Parathyroid adenoma (tissue), 2 donors: ENCODE measurements around the gene USP46.

Source experiments
- H2AFZ ChIP-seq: fragments of 300-600 bp; sonication (generic); one replicate; pipeline ENCODE4 v1.7.0; 2017; ENCODE audit warnings: antibody characterized with exemption, mild to moderate bottlenecking
- H3K27ac ChIP-seq: fragments of 300-600 bp; sonication (generic); one replicate; pipeline ENCODE4 v1.7.0; 2017
- H3K27me3 ChIP-seq: fragments of 300-600 bp; sonication (generic); one replicate; pipeline ENCODE4 v1.7.0; 2017; ENCODE audit warnings: low read length; ENCODE audit not compliant: control insufficient read depth, insufficient read depth
- H3K36me3 ChIP-seq: fragments of 300-600 bp; sonication (generic); one replicate; pipeline ENCODE4 v1.7.0; 2017; ENCODE audit warnings: low read length; ENCODE audit not compliant: control insufficient read depth, insufficient read depth
- H3K4me1 ChIP-seq: fragments of 300-600 bp; sonication (generic); one replicate; pipeline ENCODE4 v1.7.0; 2017; ENCODE audit warnings: control low read depth
- H3K4me2 ChIP-seq: fragments of 300-600 bp; sonication (generic); one replicate; pipeline ENCODE4 v1.7.0; 2017; ENCODE audit warnings: low read length
- H3K4me3 ChIP-seq: fragments of 300-600 bp; sonication (generic); one replicate; pipeline ENCODE4 v1.7.0; 2017; ENCODE audit warnings: low read depth, low read length
- H3K79me2 ChIP-seq: fragments of 300-600 bp; sonication (generic); one replicate; pipeline ENCODE4 v1.7.0; 2017; ENCODE audit warnings: control low read depth
- H3K9ac ChIP-seq: fragments of 300-600 bp; sonication (generic); one replicate; pipeline ENCODE4 v1.7.0; 2017; ENCODE audit warnings: mild to moderate bottlenecking
- H3K9me3 ChIP-seq: fragments of 300-600 bp; sonication (generic); one replicate; pipeline ENCODE4 v1.7.0; 2017; ENCODE audit warnings: low read length; ENCODE audit not compliant: control insufficient read depth
- TF ChIP-seq, protein P1 (sequence below): fragments of 300-600 bp; sonication (generic); IDR thresholded peaks from one replicate; pipeline ENCODE4 v1.7.0; 2017; ENCODE audit warnings: antibody characterized with exemption, mild to moderate bottlenecking
- donor health status: primary hyperparathyroidism.

The USP46 gene

DNA sequence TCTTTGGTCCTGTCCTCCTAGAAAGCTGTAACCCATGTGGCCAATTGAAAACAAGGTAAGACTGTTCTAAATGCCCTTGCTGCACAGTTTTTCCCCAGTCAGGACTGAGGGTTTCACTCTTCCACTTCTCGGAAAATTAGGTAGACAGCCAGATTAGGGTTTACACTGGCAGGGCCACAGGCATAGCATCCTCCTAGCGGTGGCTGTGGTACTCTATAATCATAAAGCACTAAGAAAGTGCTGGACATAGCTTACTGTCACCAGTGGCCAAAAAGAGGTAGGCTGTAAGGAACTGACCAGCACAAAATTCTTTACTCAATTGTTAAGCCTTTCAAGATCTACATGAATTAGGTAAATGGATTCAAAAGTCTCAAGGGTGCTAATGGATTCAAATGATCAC is 11.6 kb upstream of the USP46 start:
- Histone ChIP-seq H3K36me3 (no peaks in the 10 kb centered on the region), H3K9me3 (no peaks in the 10 kb centered on the region), H3K4me3 (no peak overlapping the region), H2AFZ (no peak overlapping the region), H3K79me2 (no peaks in the 10 kb centered on the region), H3K9ac (no peak overlapping the region), H3K27ac (no peak overlapping the region), H3K27me3 (no peaks in the 10 kb centered on the region), H3K4me1 (peaks cover 3% of the 10 kb centered on the region), H3K4me2 (no peak overlapping the region)
- TF ChIP-seq, protein P1, sequence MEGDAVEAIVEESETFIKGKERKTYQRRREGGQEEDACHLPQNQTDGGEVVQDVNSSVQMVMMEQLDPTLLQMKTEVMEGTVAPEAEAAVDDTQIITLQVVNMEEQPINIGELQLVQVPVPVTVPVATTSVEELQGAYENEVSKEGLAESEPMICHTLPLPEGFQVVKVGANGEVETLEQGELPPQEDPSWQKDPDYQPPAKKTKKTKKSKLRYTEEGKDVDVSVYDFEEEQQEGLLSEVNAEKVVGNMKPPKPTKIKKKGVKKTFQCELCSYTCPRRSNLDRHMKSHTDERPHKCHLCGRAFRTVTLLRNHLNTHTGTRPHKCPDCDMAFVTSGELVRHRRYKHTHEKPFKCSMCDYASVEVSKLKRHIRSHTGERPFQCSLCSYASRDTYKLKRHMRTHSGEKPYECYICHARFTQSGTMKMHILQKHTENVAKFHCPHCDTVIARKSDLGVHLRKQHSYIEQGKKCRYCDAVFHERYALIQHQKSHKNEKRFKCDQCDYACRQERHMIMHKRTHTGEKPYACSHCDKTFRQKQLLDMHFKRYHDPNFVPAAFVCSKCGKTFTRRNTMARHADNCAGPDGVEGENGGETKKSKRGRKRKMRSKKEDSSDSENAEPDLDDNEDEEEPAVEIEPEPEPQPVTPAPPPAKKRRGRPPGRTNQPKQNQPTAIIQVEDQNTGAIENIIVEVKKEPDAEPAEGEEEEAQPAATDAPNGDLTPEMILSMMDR: no peak

DNA sequence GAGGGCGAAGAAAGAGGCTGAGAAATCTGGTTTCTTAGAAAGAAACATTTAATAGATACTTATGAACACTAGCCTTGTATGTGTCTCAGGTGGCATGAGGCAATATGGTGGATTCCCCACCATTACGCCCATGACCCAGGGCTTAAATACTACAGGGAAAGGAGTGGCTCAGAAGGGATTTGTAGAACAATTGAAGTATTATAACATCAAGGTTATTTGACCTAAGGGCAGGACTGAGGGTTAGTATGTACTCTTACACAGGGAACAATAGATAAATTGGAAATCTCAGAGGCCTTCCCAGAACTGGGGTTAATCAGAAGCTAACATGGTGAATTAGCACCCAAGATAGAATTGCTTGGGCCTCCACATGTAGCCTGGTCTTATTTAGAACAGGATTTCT is 11.0 kb upstream of the USP46 start:
- no peaks in the 10 kb centered on the region for H3K9me3 ChIP-seq
- no peak overlapping the region for H3K4me3 ChIP-seq
- no peaks in the 10 kb centered on the region for H3K79me2 ChIP-seq
- H2AFZ ChIP-seq: no peak overlapping the region
- no peak overlapping the region for H3K4me2 ChIP-seq
- TF ChIP-seq, protein P1: no peak
- no peaks in the 10 kb centered on the region for H3K36me3 ChIP-seq
- H3K4me1 ChIP-seq: no peaks in the 10 kb centered on the region
- H3K27me3 ChIP-seq: no peaks in the 10 kb centered on the region
- no peak overlapping the region for H3K27ac ChIP-seq
- no peak overlapping the region for H3K9ac ChIP-seq

DNA sequence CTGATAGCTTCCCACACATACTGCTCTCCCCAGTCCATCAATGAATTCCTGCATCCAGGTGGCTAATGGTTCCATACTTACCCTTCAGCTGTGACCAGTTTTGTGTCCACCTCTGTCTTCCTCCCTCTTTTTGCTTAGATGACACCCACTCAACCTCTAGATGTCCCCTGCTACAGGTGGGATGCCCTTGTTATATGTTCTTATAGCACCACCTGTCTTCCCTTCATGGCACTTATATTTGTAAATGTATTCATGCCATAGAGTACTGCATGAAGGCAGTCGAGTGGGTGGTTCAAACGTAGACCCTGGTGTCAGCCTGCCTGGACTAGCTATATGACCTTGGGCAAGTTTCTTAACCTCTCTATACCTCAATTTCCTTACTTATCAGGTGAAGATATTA is 6.5 kb upstream of the USP46 start:
- H3K4me3 ChIP-seq: no peak overlapping the region
- no peaks in the 10 kb centered on the region for H3K79me2 ChIP-seq
- TF ChIP-seq, protein P1: peak; percentile 16
- no peaks in the 10 kb centered on the region for H3K27me3 ChIP-seq
- H3K27ac ChIP-seq: no peak overlapping the region
- no peak overlapping the region for H3K4me2 ChIP-seq
- H2AFZ ChIP-seq: no peak overlapping the region
- no peak overlapping the region for H3K9ac ChIP-seq
- no peaks in the 10 kb centered on the region for H3K9me3 ChIP-seq
- no peaks in the 10 kb centered on the region for H3K36me3 ChIP-seq
- no peaks in the 10 kb centered on the region for H3K4me1 ChIP-seq

DNA sequence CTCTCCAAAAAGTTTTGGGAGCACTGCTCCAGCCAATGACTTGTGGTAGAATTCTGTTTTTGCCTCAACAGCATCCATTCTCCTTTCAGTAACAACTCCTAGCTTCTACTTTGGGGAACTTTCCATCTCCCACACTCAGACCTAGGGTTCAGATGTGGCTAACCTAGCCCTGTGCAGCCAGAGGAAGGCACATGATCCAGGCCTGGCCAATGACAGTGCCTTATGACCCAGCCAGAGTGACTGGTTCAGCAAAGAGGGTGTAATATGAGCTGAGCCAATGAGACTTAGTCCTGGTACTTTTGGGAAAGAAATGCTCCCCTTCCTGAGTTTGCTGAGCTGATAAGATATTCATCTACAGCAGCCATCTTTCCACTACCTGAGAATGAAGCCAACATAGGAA is 5.4 kb upstream of the USP46 start:
- Histone ChIP-seq H3K27ac (no peak overlapping the region), H3K4me1 (no peaks in the 10 kb centered on the region), H3K9me3 (no peaks in the 10 kb centered on the region), H2AFZ (no peak overlapping the region), H3K36me3 (no peaks in the 10 kb centered on the region), H3K9ac (no peak overlapping the region), H3K4me2 (no peak overlapping the region), H3K79me2 (no peaks in the 10 kb centered on the region), H3K27me3 (no peaks in the 10 kb centered on the region), H3K4me3 (no peak overlapping the region)
- TF ChIP-seq, protein P1: no peak

DNA sequence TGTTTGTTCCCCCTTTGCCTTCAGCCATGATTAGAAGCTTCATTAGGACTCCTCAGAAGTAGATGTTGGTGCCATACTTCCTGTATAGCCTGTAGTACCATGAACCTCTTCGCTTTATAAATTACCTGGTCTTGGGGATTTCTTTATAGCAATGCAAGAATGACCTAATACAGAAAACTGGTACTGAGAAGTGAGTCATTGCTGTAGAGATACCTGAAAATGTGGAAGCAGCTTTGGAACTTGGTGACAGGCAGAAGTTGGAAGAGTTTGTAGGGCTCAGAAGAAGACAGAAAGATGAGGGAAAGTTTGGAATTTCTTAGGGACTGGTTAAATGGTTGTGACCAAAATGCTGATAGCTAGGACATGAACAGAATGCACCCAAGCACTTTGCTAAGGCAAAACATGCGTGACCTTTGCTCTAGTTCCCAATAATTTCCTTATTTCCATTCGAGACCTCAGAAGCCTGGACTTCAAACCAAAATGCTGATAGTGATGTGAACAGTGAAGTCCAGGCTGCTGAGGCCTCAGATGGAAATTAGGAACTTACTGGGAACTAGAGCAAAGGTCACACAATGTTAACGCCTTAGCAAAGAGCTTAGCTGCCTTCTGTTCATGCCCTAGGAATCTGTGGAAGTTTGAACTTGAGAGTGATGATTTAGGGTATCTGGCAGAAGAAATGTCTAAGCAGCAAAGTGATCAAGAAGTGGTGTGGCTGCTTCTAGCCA is 3.0 kb upstream of the USP46 start:
- no peak overlapping the region for H3K9ac ChIP-seq
- H3K4me3 ChIP-seq: no peak overlapping the region
- H3K79me2 ChIP-seq: no peaks in the 10 kb centered on the region
- H3K27ac ChIP-seq: no peak overlapping the region
- no peaks in the 10 kb centered on the region for H3K4me1 ChIP-seq
- H3K9me3 ChIP-seq: no peaks in the 10 kb centered on the region
- no peaks in the 10 kb centered on the region for H3K36me3 ChIP-seq
- no peaks in the 10 kb centered on the region for H3K27me3 ChIP-seq
- TF ChIP-seq, protein P1: no peak
- H2AFZ ChIP-seq: no peak overlapping the region
- no peak overlapping the region for H3K4me2 ChIP-seq
